Stimulated activated naive CD8-positive, alpha-beta T cell treated with anti-CD3 and anti-CD28 coated beads, Interleukin-15, Interleukin-2, amounts not matched to agents 100 ng/mL and 50 ng/mL, for 24 hours (primary cell): Measurements from ENCODE around the gene KRTAP19-6.
"Not testable (repeated sequence)": the region's sequence is repeated elsewhere in the genome, so short reads cannot be mapped to it uniquely, and the experiment has no call there.

Experiments used
- H3K27ac Mint-ChIP-seq: one replicate; pipeline ENCODE4 v1.8.0; 2021; ENCODE audit warnings: mild to moderate bottlenecking, mixed read lengths
- H3K27me3 Mint-ChIP-seq: one replicate; pipeline ENCODE4 v1.8.0; 2021; ENCODE audit warnings: mixed read lengths
- H3K36me3 Mint-ChIP-seq: one replicate; pipeline ENCODE4 v1.8.0; 2021; ENCODE audit warnings: low read depth, mixed read lengths
- H3K4me1 Mint-ChIP-seq: one replicate; pipeline ENCODE4 v1.8.0; 2021; ENCODE audit warnings: low read depth, mixed read lengths
- H3K4me3 Mint-ChIP-seq: one replicate; pipeline ENCODE4 v1.8.0; 2021; ENCODE audit warnings: mild to moderate bottlenecking, mixed read lengths
- H3K9me3 Mint-ChIP-seq: one replicate; pipeline ENCODE4 v1.8.0; 2021; ENCODE audit warnings: mixed read lengths

The KRTAP19-6 gene

DNA sequence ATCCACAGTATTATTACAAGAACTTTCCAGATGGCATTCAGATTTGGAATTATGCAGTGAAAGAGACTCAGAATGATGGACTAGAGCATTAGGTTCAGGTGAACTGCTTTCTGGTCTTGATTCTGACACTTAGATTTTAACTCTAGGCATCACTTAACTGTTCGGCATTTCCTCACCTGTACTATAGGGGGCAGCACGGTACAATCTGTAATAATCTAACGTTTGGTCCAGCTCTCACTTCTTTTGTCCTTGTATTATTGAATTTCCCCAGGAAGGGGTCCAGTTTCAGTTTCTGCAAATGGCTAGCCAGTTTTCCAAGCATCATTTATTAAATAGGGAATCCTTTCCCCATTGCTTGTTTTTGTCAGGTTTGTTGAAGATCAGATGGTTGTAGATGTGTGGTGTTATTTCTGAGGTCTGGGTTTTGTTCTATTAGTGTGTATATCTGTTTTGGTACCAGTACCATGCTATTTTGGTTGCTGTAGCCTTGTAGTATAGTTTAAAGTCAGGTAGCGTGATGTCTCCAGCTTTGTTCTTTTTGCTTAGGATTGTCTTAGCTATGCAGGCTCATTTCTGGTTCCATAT, 36.0 kb downstream of the KRTAP19-6 start:
- H3K9me3 Mint-ChIP-seq, H3K27me3 Mint-ChIP-seq, H3K4me1 Mint-ChIP-seq: not testable (repeated sequence)

DNA sequence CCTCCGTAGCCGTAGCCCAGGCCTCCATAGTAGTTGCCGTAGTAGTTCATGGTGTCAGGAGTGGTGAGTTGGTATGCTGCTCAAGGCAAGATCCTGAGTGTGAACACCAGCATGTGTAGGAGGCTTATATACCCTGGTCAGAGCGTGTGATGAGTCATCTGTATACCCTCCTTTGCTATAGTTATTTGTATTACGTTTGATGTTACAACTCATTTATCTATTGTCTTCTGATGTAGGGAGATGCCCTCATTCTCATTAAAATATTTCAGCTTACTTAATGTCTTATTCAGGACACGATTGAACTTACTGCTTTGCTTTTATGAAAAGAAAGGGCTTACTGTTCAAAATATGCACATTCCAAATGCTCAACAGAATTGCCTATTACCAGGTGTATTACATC, 39.6 kb downstream of the KRTAP19-6 start, which contains the start of gene KRTAP19-5:
KRTAP19-5 (minus strand) TSS at position 101 of the 400 bp plus-strand sequence; CDS start at position 50, 51 bp downstream.
- no peaks in the 10 kb centered on the region for H3K27me3 Mint-ChIP-seq
- H3K4me3 Mint-ChIP-seq = no peak within 1 kb of the TSS
- no peak within 1 kb of the TSS for H3K27ac Mint-ChIP-seq
- no peaks in the 10 kb centered on the region for H3K36me3 Mint-ChIP-seq
- no peaks in the 10 kb centered on the region for H3K4me1 Mint-ChIP-seq
- peaks cover 3% of the 10 kb centered on the region for H3K9me3 Mint-ChIP-seq

More for the DNA sequence above, 36.0 kb downstream of the KRTAP19-6 start:
- not testable (repeated sequence) for H3K36me3 Mint-ChIP-seq, H3K4me3 Mint-ChIP-seq, H3K27ac Mint-ChIP-seq

DNA sequence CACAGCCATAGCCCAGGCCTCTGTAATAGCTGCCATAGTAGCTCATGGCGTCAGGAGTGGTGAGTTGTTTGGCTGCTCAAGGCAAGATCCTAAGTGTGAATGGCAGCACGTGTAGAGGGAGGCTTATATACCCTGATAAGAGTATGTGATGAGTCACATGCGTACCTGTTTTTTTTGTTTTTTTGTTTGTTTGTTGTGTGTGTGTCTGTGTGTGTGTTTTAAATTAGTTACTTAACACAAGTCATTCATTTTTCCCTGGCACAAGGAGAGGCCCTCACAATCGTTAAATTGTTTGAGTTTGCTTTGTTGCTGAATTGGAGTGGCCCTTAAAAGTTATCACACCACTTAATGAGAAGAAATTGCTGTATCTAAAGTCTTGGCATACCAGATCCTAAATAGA, 44.6 kb downstream of the KRTAP19-6 start, which contains the start of gene KRTAP19-4:
KRTAP19-4 (minus strand) TSS at position 101 of the 400 bp plus-strand sequence; CDS start at position 46, 55 bp downstream.
- Mint-ChIP-seq H3K36me3 (no peaks in the 10 kb centered on the region), H3K27ac (no peak within 1 kb of the TSS), H3K27me3 (no peaks in the 10 kb centered on the region), H3K4me3 (no peak within 1 kb of the TSS), H3K4me1 (no peaks in the 10 kb centered on the region), H3K9me3 (peaks cover 3% of the 10 kb centered on the region)

GRCh38 chr21:30491963-30492428, 49.7 kb downstream of the KRTAP19-6 start, which contains the start of gene KRTAP19-3:
KRTAP19-3 (minus strand) TSS chr21:30492013; CDS start chr21:30491957, 56 bp downstream.
- Mint-ChIP-seq H3K4me3 (no peak within 1 kb of the TSS), H3K27me3 (no peaks in the 10 kb centered on the region), H3K4me1 (no peaks in the 10 kb centered on the region), H3K9me3 (no peaks in the 10 kb centered on the region), H3K36me3 (no peaks in the 10 kb centered on the region), H3K27ac (no peak within 1 kb of the TSS)
